ENCODE measurements around the gene TLR10.

GRCh38 chr4:38788317-38788716 lies 5.5 kb upstream of the TLR10 start:
- TF ChIP-seq, protein P1, sequence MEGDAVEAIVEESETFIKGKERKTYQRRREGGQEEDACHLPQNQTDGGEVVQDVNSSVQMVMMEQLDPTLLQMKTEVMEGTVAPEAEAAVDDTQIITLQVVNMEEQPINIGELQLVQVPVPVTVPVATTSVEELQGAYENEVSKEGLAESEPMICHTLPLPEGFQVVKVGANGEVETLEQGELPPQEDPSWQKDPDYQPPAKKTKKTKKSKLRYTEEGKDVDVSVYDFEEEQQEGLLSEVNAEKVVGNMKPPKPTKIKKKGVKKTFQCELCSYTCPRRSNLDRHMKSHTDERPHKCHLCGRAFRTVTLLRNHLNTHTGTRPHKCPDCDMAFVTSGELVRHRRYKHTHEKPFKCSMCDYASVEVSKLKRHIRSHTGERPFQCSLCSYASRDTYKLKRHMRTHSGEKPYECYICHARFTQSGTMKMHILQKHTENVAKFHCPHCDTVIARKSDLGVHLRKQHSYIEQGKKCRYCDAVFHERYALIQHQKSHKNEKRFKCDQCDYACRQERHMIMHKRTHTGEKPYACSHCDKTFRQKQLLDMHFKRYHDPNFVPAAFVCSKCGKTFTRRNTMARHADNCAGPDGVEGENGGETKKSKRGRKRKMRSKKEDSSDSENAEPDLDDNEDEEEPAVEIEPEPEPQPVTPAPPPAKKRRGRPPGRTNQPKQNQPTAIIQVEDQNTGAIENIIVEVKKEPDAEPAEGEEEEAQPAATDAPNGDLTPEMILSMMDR (conservative IDR thresholded peaks at IDR 0.05; ENCODE audit: low read depth in 2 of 2) = no peak
- TF ChIP-seq ZNF114 (CRISPR knock-in tag; IDR thresholded peaks at IDR 0.05) (no peak), POLR2AphosphoS5 (IDR thresholded peaks at IDR 0.05; ENCODE audit: low read depth) (no peak), EZH2phosphoT487 (IDR thresholded peaks at IDR 0.05; ENCODE audit: unreplicated experiment) (no peak), CREB1 (CRISPR knock-in tag; IDR thresholded peaks at IDR 0.05; ENCODE audit: low read depth) (no peak), JUNB (IDR thresholded peaks at IDR 0.05; ENCODE audit: unreplicated experiment) (no peak), EZH2 (IDR thresholded peaks at IDR 0.05; ENCODE audit: low read depth, unreplicated experiment) (no peak), REST (IDR thresholded peaks at IDR 0.05; ENCODE audit: unreplicated experiment) (no peak), ZNF462 (CRISPR knock-in tag; IDR thresholded peaks at IDR 0.05) (no peak)
- TF ChIP-seq, protein P2, sequence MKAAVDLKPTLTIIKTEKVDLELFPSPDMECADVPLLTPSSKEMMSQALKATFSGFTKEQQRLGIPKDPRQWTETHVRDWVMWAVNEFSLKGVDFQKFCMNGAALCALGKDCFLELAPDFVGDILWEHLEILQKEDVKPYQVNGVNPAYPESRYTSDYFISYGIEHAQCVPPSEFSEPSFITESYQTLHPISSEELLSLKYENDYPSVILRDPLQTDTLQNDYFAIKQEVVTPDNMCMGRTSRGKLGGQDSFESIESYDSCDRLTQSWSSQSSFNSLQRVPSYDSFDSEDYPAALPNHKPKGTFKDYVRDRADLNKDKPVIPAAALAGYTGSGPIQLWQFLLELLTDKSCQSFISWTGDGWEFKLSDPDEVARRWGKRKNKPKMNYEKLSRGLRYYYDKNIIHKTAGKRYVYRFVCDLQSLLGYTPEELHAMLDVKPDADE (IDR thresholded peaks at IDR 0.05) = no peak
